Measurements from ENCODE around the gene BICRA. TPM values are rescaled to one million over a fixed set of nuclear protein-coding genes. Genes with fewer than 3 reads are reported as not detected.
A peak's percentile ranks its signal among the peaks of the same experiment; 100 is the strongest.

Gene BICRA
- total and polyA plus RNA-seq, 9 of the 15 experiments (the other 6 are each of a cell fraction or from before 2014, with no cell fraction given): 0.01 to 8.8 (median 1.2) TPM

DNA sequence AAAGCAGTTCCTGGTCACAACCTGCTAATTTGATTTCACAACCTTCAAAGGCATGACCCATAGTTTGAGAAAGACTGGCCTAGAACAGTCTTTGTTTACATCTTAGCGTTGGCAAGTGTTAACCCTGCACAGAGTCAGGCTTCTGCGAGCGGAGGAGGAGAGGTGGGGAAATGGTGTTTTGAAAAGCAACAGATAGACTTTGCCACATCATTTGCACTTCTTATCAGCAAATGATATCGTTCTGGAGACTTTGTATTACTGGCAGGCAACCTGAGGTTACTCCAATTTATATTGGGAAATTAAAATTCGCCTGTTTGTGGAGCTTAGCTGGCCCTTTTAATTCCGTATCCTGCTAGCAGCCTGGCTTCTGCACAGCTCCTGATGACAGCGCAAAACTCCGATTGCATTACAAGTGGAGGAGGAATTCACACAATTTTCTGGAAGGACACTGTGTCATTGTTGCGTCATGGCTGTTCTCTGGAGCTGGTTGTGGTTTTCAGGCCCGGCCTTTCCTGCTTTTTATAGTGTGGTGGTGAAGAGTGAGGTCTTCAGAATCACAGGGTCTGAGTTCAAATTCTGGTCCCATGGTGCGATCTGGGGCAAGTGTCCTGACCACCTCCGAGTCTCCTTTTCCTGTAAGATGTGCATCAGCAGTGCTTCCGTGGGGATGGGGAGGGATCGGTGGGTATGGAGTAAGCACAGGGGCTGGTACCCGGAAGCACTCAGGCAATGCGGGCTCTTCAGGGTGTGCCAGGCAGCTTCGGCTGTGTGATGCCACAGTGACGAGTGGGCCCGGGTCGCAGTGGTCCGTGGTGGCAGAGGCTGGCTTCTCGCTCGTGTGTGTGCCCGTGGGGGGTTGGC lies 55.2 kb downstream of the BICRA start (continued):
- TF ChIP-seq, protein P1, sequence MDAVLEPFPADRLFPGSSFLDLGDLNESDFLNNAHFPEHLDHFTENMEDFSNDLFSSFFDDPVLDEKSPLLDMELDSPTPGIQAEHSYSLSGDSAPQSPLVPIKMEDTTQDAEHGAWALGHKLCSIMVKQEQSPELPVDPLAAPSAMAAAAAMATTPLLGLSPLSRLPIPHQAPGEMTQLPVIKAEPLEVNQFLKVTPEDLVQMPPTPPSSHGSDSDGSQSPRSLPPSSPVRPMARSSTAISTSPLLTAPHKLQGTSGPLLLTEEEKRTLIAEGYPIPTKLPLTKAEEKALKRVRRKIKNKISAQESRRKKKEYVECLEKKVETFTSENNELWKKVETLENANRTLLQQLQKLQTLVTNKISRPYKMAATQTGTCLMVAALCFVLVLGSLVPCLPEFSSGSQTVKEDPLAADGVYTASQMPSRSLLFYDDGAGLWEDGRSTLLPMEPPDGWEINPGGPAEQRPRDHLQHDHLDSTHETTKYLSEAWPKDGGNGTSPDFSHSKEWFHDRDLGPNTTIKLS (IDR thresholded peaks at IDR 0.05; ENCODE audit: borderline replicate concordance, low read depth): peak; percentile 50; the same call in 1 of the 2 replicates
- TF ChIP-seq, protein P2, sequence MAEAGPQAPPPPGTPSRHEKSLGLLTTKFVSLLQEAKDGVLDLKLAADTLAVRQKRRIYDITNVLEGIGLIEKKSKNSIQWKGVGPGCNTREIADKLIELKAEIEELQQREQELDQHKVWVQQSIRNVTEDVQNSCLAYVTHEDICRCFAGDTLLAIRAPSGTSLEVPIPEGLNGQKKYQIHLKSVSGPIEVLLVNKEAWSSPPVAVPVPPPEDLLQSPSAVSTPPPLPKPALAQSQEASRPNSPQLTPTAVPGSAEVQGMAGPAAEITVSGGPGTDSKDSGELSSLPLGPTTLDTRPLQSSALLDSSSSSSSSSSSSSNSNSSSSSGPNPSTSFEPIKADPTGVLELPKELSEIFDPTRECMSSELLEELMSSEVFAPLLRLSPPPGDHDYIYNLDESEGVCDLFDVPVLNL (CRISPR knock-in tag; IDR thresholded peaks at IDR 0.05; ENCODE audit: low read depth): 0 out of 2 replicates have a peak, but pooled peaks have one; percentile 18
- TF ChIP-seq NBN (IDR thresholded peaks at IDR 0.05; ENCODE audit: low read depth) (peak; percentile 36; the same call in 1 of the 2 replicates), CREB1 (IDR thresholded peaks at IDR 0.05) (peak; percentile 74), CREB1 (CRISPR knock-in tag; IDR thresholded peaks at IDR 0.05) (peak; percentile 63; the same call in 1 of the 2 replicates), NCOA1 (IDR thresholded peaks at IDR 0.05; ENCODE audit: low read depth) (0 out of 2 replicates have a peak, but pooled peaks have one; percentile 30), SMARCA5 (IDR thresholded peaks at IDR 0.05) (peak; percentile 52; the same call in 1 of the 2 replicates), ZNF551 (CRISPR knock-in tag; IDR thresholded peaks at IDR 0.05) (no peak), HOXB6 (CRISPR knock-in tag; IDR thresholded peaks at IDR 0.05; ENCODE audit: borderline replicate concordance) (no peak), BMI1 (IDR thresholded peaks at IDR 0.05; ENCODE audit: low read length) (no peak), ZNF239 (CRISPR knock-in tag; IDR thresholded peaks at IDR 0.05) (no peak), NR1H2 (CRISPR knock-in tag; IDR thresholded peaks at IDR 0.05) (no peak), POU5F1 (IDR thresholded peaks at IDR 0.05; ENCODE audit: borderline replicate concordance, low read depth, low read length, partially characterized antibody) (no peak), SETDB1 (IDR thresholded peaks at IDR 0.05; ENCODE audit: low read length) (no peak), CEBPG (CRISPR knock-in tag; IDR thresholded peaks at IDR 0.05) (peak; percentile 90), CEBPG (tag; conservative IDR thresholded peaks at IDR 0.05 in 1 of 2, IDR thresholded peaks at IDR 0.05 in 1 of 2) (peak; percentile 99), BRD9 (IDR thresholded peaks at IDR 0.05; ENCODE audit: low read depth, partially characterized antibody) (peak; percentile 51), BCL6 (CRISPR knock-in tag; IDR thresholded peaks at IDR 0.05) (no peak), TGIF2 (CRISPR knock-in tag; IDR thresholded peaks at IDR 0.05) (no peak)
- TF ChIP-seq, protein P3, sequence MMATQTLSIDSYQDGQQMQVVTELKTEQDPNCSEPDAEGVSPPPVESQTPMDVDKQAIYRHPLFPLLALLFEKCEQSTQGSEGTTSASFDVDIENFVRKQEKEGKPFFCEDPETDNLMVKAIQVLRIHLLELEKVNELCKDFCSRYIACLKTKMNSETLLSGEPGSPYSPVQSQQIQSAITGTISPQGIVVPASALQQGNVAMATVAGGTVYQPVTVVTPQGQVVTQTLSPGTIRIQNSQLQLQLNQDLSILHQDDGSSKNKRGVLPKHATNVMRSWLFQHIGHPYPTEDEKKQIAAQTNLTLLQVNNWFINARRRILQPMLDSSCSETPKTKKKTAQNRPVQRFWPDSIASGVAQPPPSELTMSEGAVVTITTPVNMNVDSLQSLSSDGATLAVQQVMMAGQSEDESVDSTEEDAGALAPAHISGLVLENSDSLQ (IDR thresholded peaks at IDR 0.05): peak; percentile 16; the same call in 1 of the 2 replicates
- TF ChIP-seq, protein P4, sequence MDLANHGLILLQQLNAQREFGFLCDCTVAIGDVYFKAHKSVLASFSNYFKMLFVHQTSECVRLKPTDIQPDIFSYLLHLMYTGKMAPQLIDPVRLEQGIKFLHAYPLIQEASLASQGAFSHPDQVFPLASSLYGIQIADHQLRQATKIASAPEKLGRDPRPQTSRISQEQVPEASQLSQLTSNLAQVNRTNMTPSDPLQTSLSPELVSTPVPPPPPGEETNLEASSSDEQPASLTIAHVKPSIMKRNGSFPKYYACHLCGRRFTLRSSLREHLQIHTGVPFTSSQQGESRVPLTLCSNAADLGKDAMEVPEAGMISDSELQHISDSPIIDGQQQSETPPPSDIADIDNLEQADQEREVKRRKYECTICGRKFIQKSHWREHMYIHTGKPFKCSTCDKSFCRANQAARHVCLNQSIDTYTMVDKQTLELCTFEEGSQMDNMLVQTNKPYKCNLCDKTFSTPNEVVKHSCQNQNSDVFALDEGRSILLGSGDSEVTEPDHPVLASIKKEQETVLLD (IDR thresholded peaks at IDR 0.05): no peak
- TF ChIP-seq, protein P5, sequence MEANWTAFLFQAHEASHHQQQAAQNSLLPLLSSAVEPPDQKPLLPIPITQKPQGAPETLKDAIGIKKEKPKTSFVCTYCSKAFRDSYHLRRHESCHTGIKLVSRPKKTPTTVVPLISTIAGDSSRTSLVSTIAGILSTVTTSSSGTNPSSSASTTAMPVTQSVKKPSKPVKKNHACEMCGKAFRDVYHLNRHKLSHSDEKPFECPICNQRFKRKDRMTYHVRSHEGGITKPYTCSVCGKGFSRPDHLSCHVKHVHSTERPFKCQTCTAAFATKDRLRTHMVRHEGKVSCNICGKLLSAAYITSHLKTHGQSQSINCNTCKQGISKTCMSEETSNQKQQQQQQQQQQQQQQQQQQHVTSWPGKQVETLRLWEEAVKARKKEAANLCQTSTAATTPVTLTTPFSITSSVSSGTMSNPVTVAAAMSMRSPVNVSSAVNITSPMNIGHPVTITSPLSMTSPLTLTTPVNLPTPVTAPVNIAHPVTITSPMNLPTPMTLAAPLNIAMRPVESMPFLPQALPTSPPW (CRISPR knock-in tag; IDR thresholded peaks at IDR 0.05): peak; percentile 38; the same call in 1 of the 2 replicates

Measured in K562 (cell line).